Colonic mucosa (tissue), 4 donors: ENCODE data around the gene CACNA1A. TPM values are rescaled to one million over a fixed set of nuclear protein-coding genes. Genes with fewer than 3 reads are reported as not detected.
A peak's percentile ranks its signal among the peaks of the same experiment; 100 is the strongest.

Source experiments
- DNase-seq: peaks from one replicate; pipeline ENCODE4 v3.0.0-alpha.2; 2020
- H3K27ac ChIP-seq: fragments of 200-600 bp; one replicate; pipeline ENCODE4 v1.8.0; 2021
- H3K27me3 ChIP-seq: fragments of 200-600 bp; one replicate; pipeline ENCODE4 v1.8.0; 2021
- H3K36me3 ChIP-seq: fragments of 200-600 bp; one replicate; pipeline ENCODE4 v1.8.0; 2021
- H3K4me1 ChIP-seq: fragments of 200-600 bp; one replicate; pipeline ENCODE4 v1.8.0; 2021; ENCODE audit warnings: mild to moderate bottlenecking
- H3K4me3 ChIP-seq: fragments of 200-600 bp; one replicate; pipeline ENCODE4 v1.8.0; 2021
- H3K9ac ChIP-seq, 2 donors: one replicate each; pipeline ENCODE4 v1.7.0; 2013; ENCODE audit warnings: control low read depth in 2 of 2, low read depth in 2 of 2, low read length in 2 of 2
- H3K9me3 ChIP-seq: fragments of 200-600 bp; one replicate; pipeline ENCODE4 v1.8.0; 2021
- CTCF ChIP-seq: fragments of 200-600 bp; IDR thresholded peaks from one replicate; pipeline ENCODE4 v1.8.0; 2022; ENCODE audit warnings: antibody characterized with exemption, mild to moderate bottlenecking
- intact Hi-C: fragments of 100-400 bp; cut with DNase I; formaldehyde crosslinking; loops from one replicate; pipeline ENCODE4 v1.14.1; 2022
- total RNA-seq, 2 donors: library from RNA; stranded (reverse); fragmentation: NEBNext Ultra II Directional in 1 of 2; extraction: Animal tissue kit (Norgen Biotek cat#: 25700) in 1 of 2; gene quantifications; one replicate each; pipeline ENCODE4 v1.2.1, GENCODE V29; 2021
- donor health status: healthy.
- donor health status: DM: no; HTN: no; CAD: no.
- donor health status: DM: no; HTN: no; CAD: no.

Gene CACNA1A
- 1 to 10 TPM; 4.9 to 6.1 TPM for total RNA-seq

GRCh38 chr19:13506471-13506820 is at the start of gene CACNA1A:
Gene CACNA1A, minus strand, starts transcription at chr19:13506479. Its CDS starts 255 bp downstream, at chr19:13506224.
- no peak within 1 kb of the TSS for H3K27ac ChIP-seq
- no peak for TF ChIP-seq CTCF
- peak within 1 kb of the TSS; percentile 22 for H3K4me3 ChIP-seq
- peaks cover 17% of the 10 kb centered on the region for H3K27me3 ChIP-seq
- intact Hi-C loops, result no loop called here
- H3K4me1 ChIP-seq, result no peaks in the 10 kb centered on the region
- H3K9ac ChIP-seq, result no peak within 1 kb of the TSS
- H3K9me3 ChIP-seq, result no peaks in the 10 kb centered on the region
- H3K36me3 ChIP-seq, result no peaks in the 10 kb centered on the region
- DNase-seq, result no peak

GRCh38 chr19:13554506-13555240 is 48.4 kb upstream of the CACNA1A start:
- intact Hi-C loops, result no loop called here
- Histone ChIP-seq H3K27me3 (no peaks in the 10 kb centered on the region), H3K36me3 (no peaks in the 10 kb centered on the region), H3K9me3 (no peaks in the 10 kb centered on the region), H3K4me3 (no peak overlapping the region), H3K27ac (no peak overlapping the region), H3K9ac (no peak overlapping the region), H3K4me1 (no peaks in the 10 kb centered on the region)
- DNase-seq, result no peak
- no peak for TF ChIP-seq CTCF

GRCh38 chr19:13553880-13554400 is 47.7 kb upstream of the CACNA1A start:
- H3K4me1 ChIP-seq, result no peaks in the 10 kb centered on the region
- no peak overlapping the region for H3K27ac ChIP-seq
- no peaks in the 10 kb centered on the region for H3K36me3 ChIP-seq
- H3K4me3 ChIP-seq, result no peak overlapping the region
- TF ChIP-seq CTCF, result no peak
- H3K9me3 ChIP-seq, result no peaks in the 10 kb centered on the region
- intact Hi-C loops, result no loop called here
- DNase-seq, result no peak
- H3K27me3 ChIP-seq, result no peaks in the 10 kb centered on the region
- no peak overlapping the region for H3K9ac ChIP-seq

- H3K36me3 ChIP-seq, result no peaks in the 10 kb centered on the region
- intact Hi-C loops, result no loop called here
- H3K9me3 ChIP-seq, result no peaks in the 10 kb centered on the region
- H3K27me3 ChIP-seq, result no peaks in the 10 kb centered on the region
- DNase-seq, result no peak
- no peaks in the 10 kb centered on the region for H3K4me1 ChIP-seq
- TF ChIP-seq CTCF, result no peak
- H3K27ac ChIP-seq, result no peak overlapping the region
- no peak overlapping the region for H3K9ac ChIP-seq
- no peak overlapping the region for H3K4me3 ChIP-seq
Observed at GRCh38 chr19:13548131-13548530, 41.9 kb upstream of the CACNA1A start.

DNA sequence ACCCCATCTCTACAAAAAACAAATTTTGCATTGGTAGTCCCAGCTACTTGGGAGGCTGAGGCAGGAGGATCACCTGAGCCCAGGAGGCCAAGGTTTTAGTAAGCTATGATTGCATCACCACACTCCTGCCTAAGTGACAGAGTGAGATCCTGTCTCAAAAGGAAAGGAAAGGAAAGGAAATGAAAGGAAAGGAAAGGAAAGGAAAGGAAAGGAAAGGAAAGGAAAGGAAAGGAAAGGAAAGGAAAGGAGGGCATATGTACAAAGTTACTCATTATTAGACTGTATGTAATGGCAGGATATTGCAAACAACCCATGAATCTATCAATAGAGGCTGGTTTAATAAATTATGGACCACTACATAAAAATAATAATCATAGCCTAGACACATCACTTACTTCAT is 40.8 kb upstream of the CACNA1A start:
- no peak for DNase-seq
- intact Hi-C loops, result no loop called here
- Histone ChIP-seq H3K36me3 (no peaks in the 10 kb centered on the region), H3K9me3 (no peaks in the 10 kb centered on the region), H3K4me1 (no peaks in the 10 kb centered on the region), H3K27me3 (no peaks in the 10 kb centered on the region), H3K9ac (no peak overlapping the region), H3K4me3 (no peak overlapping the region), H3K27ac (no peak overlapping the region)
- TF ChIP-seq CTCF, result no peak
